Osteoblast (primary cell): ENCODE measurements around the gene NID1. TPM values are rescaled to one million over a fixed set of nuclear protein-coding genes. Genes with fewer than 3 reads are reported as not detected.
A peak's percentile ranks its signal among the peaks of the same experiment; 100 is the strongest.

Source experiments
- DNase-seq: peaks from one replicate; pipeline ENCODE4 v3.0.0; 2011; ENCODE audit warnings: low spot score, mixed read lengths; ENCODE audit not compliant: insufficient read length; ENCODE audit errors: missing footprints
- H2AFZ ChIP-seq: 2 replicates; pipeline ENCODE4 v1.6.0; 2011; ENCODE audit warnings: mild to moderate bottlenecking, low read length
- H3K27ac ChIP-seq: 2 replicates; pipeline ENCODE4 v1.5.1; 2011; ENCODE audit warnings: mild to moderate bottlenecking, low read depth, low read length, moderate library complexity
- H3K27me3 ChIP-seq: 2 replicates; pipeline ENCODE4 v1.6.0; 2012; ENCODE audit warnings: mild to moderate bottlenecking, control low read depth, inconsistent platforms, low read length, moderate library complexity; ENCODE audit not compliant: insufficient read depth
- H3K36me3 ChIP-seq: 2 replicates; pipeline ENCODE4 v1.5.1; 2011; ENCODE audit warnings: mild to moderate bottlenecking, low read length, control low read depth, moderate library complexity; ENCODE audit not compliant: insufficient read depth
- H3K4me1 ChIP-seq: 2 replicates; pipeline ENCODE4 v1.5.1; 2011; ENCODE audit warnings: mild to moderate bottlenecking, low read length, control low read depth, moderate library complexity; ENCODE audit not compliant: insufficient read depth
- H3K4me2 ChIP-seq: 2 replicates; pipeline ENCODE4 v1.6.0; 2011; ENCODE audit warnings: mild to moderate bottlenecking, low read length; ENCODE audit not compliant: insufficient read depth
- H3K4me3 ChIP-seq: fragments of 200-600 bp; sonication (generic); 3 replicates; pipeline ENCODE4 v1.5.1; 2012; ENCODE audit warnings: mild to moderate bottlenecking, low read length, inconsistent platforms; ENCODE audit not compliant: insufficient read depth
- H3K79me2 ChIP-seq: 2 replicates; pipeline ENCODE4 v1.6.0; 2012; ENCODE audit warnings: mild to moderate bottlenecking, low read length, control low read depth, inconsistent platforms; ENCODE audit not compliant: insufficient read depth
- H3K9me3 ChIP-seq: 2 replicates; pipeline ENCODE4 v1.5.1; 2011; ENCODE audit warnings: low read depth, low read length, control low read depth
- H4K20me1 ChIP-seq: 2 replicates; pipeline ENCODE4 v1.6.0; 2012; ENCODE audit warnings: mild to moderate bottlenecking, low read length, control low read depth; ENCODE audit not compliant: insufficient read depth
- total RNA-seq: library from RNA; depleted of rRNA; stranded (reverse); fragments of >200 nt; gene quantifications from 2 replicates; pipeline ENCODE4 v1.2.3, GENCODE V29; 2012
- TF ChIP-seq, protein P1 (sequence below): IDR thresholded peaks from 2 replicates; pipeline ENCODE4 v1.5.1; 2011; ENCODE audit warnings: mild to moderate bottlenecking, low read depth, low read length, moderate library complexity; ENCODE audit errors: extremely low read depth

NID1 gene
- total RNA-seq, 1 donor: 40.2 TPM

DNA sequence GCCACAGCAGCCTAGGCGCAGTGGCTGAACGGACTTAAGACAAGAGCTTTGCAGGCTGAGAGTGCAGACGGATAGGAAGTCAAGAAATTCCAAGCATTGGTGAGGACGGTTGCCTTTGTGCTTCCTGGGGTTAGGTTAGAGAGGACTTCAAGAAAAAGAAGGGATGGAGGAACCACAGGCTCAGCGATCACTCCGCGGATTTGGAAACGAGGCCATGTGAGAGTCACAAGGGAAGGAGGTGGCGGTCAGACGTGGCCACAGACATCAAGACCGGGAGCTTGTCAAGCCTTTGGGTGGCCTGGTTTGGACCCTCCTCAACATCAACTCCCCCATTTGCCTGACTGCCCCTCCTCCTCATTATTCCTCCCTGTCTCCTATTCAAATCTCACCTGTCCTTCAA is 62.3 kb downstream of the NID1 start:
- H3K4me3 ChIP-seq: no peak overlapping the region
- H3K4me2 ChIP-seq: no peak overlapping the region
- no peaks in the 10 kb centered on the region for H3K27me3 ChIP-seq
- no peaks in the 10 kb centered on the region for H3K9me3 ChIP-seq
- peaks cover 15% of the 10 kb centered on the region for H3K4me1 ChIP-seq
- TF ChIP-seq, protein P1, sequence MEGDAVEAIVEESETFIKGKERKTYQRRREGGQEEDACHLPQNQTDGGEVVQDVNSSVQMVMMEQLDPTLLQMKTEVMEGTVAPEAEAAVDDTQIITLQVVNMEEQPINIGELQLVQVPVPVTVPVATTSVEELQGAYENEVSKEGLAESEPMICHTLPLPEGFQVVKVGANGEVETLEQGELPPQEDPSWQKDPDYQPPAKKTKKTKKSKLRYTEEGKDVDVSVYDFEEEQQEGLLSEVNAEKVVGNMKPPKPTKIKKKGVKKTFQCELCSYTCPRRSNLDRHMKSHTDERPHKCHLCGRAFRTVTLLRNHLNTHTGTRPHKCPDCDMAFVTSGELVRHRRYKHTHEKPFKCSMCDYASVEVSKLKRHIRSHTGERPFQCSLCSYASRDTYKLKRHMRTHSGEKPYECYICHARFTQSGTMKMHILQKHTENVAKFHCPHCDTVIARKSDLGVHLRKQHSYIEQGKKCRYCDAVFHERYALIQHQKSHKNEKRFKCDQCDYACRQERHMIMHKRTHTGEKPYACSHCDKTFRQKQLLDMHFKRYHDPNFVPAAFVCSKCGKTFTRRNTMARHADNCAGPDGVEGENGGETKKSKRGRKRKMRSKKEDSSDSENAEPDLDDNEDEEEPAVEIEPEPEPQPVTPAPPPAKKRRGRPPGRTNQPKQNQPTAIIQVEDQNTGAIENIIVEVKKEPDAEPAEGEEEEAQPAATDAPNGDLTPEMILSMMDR: no peak
- no peak overlapping the region for H2AFZ ChIP-seq
- DNase-seq: no peak
- no peak overlapping the region for H3K27ac ChIP-seq
- H3K79me2 ChIP-seq: no peaks in the 10 kb centered on the region
- H4K20me1 ChIP-seq: no peaks in the 10 kb centered on the region
- no peaks in the 10 kb centered on the region for H3K36me3 ChIP-seq

DNA sequence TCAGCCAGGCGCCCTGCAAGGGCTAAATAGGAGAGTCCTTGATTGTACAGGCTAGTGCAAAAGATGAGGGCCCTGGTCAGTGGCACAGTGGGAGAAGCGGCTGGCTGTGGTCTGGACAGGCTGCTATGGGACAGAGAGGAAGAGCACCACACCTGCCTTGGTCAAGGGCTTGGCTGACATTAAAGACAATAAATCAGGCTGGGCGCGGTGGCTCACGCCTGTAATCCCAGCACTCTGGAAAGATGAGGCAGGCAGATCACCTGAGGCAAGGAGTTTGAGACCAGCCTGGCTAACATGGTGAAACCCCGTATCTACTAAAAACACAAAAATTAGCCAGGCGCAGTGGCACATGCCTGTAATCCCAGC is 62.9 kb downstream of the NID1 start:
- no peak overlapping the region for H3K4me3 ChIP-seq
- H3K79me2 ChIP-seq: no peaks in the 10 kb centered on the region
- no peaks in the 10 kb centered on the region for H3K27me3 ChIP-seq
- no peaks in the 10 kb centered on the region for H4K20me1 ChIP-seq
- no peak overlapping the region for H2AFZ ChIP-seq
- DNase-seq: no peak
- no peaks in the 10 kb centered on the region for H3K36me3 ChIP-seq
- TF ChIP-seq, protein P1: no peak
- H3K4me2 ChIP-seq: no peak overlapping the region
- no peaks in the 10 kb centered on the region for H3K9me3 ChIP-seq
- H3K4me1 ChIP-seq: peaks cover 15% of the 10 kb centered on the region
- H3K27ac ChIP-seq: no peak overlapping the region

DNA sequence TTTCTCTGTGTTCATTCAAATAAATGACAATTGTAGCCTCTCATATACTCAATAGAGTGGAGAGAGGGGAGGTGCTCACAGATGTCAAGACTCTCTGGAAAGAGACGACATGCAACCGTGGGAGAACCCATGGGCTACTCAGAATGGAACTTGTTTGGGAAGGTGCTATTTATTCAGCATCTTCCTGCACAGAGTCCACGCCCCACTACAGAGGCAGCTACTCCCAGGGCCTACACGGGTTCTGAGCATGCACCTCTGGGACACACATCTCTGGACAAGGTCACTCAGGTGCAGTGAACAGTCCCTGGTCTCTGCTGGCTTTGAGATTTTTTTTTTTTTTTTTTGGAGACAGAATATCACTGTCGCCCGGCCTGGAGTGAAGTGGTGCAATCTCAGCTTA is 64.1 kb downstream of the NID1 start:
- Histone ChIP-seq H2AFZ (no peak overlapping the region), H3K4me2 (no peak overlapping the region), H4K20me1 (no peaks in the 10 kb centered on the region), H3K79me2 (no peaks in the 10 kb centered on the region), H3K4me1 (peaks cover 15% of the 10 kb centered on the region), H3K9me3 (no peaks in the 10 kb centered on the region), H3K4me3 (no peak overlapping the region), H3K36me3 (no peaks in the 10 kb centered on the region), H3K27me3 (no peaks in the 10 kb centered on the region), H3K27ac (no peak overlapping the region)
- DNase-seq: no peak
- TF ChIP-seq, protein P1: no peak

DNA sequence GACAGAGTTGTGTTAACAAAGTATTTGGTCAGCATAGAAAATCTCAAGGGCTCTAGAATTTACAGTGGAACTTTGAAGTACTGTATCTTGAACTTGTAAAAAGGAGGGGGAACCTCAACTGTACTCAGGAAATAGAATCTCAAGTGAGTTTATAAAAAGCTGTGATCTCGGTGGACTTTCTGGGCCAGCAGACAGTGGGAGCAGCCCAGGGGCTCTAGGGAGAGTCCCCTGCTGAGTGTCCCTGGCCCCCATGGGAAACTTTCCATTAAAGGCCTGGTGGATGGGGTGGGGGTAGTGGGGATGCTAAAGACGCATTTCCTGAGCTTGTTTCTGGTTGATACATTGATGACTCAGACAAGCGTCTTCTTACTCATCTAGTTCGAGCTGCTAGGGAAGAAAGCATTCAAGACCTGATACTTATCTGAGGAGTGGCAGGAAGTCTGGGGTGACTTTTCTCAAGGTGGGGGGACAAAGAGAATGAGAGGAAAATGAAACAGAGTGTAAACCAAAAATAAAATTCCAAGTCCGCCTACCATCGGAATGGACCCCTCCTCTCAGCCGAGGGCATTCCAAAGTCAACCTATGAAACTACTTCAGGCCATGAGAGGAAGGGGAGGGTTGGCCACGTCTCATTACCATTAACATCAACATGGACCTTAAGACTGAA is 65.5 kb downstream of the NID1 start:
- DNase-seq: peak; percentile 89
- Histone ChIP-seq H2AFZ (peak overlapping the region; percentile 52), H3K4me2 (peak overlapping the region; percentile 55), H3K9me3 (no peaks in the 10 kb centered on the region), H3K27me3 (no peaks in the 10 kb centered on the region), H3K79me2 (no peaks in the 10 kb centered on the region), H3K36me3 (no peaks in the 10 kb centered on the region), H4K20me1 (no peaks in the 10 kb centered on the region), H3K4me1 (peaks cover 15% of the 10 kb centered on the region), H3K27ac (peak overlapping the region; percentile 75), H3K4me3 (no peak overlapping the region)
- TF ChIP-seq, protein P1: no peak
